ENCODE data around the gene SHF. TPM values are rescaled to one million over a fixed set of nuclear protein-coding genes. Genes with fewer than 3 reads are reported as not detected.
A peak's percentile ranks its signal among the peaks of the same experiment; 100 is the strongest.

The SHF gene
- total RNA-seq, 2 donors from 2014 or later: 2.0 to 2.8 TPM

DNA sequence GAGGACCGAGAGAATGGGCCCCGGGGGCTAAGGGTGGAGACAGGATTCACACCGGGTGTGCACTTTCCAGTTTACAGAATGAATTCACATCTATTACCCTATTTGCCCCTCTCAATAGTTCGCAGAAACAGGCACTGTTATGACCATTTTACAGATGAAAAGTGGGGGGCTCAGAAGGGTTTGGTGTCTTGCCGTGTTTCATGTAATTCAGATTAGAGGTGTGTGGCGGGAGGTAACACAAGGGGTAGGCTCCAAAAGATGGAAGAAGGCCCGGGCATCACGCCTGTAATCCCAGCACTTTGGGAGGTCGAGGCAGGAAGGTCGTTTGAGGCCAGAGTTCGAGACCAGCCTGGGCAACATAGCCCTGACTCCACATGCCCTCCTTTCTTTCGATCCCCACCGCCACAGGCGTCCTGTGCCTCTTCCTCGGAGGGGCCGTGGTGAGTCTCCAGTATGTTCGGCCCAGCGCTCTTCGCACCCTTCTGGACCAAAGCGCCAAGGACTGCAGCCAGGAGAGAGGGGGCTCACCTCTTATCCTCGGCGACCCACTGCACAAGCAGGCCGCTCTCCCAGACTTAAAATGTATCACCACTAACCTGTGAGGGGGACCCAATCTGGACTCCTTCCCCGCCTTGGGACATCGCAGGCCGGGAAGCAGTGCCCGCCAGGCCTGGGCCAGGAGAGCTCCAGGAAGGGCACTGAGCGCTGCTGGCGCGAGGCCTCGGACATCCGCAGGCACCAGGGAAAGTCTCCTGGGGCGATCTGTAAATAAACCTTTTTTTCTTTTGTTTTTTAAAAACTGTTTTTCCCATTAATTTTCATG is 70.2 kb downstream of the SHF start:
- peaks cover 13% of the 10 kb centered on the region for H3K36me3 Mint-ChIP-seq (ENCODE audit: low read depth)
- peak overlapping the region; percentile 86 for H3K4me3 Mint-ChIP-seq
- ATAC-seq: peak; percentile 16

More for the DNA sequence above, 70.2 kb downstream of the SHF start:
- H3K9me3 ChIP-seq (ENCODE audit: control insufficient read depth, low read length, poor library complexity, severe bottlenecking): no peaks in the 10 kb centered on the region
- Mint-ChIP-seq H3K4me1 (peaks cover 34% of the 10 kb centered on the region), H3K27me3 (peaks cover 87% of the 10 kb centered on the region), H3K27ac (no peak overlapping the region)
- DNase-seq: no peak

Other genes with a start within 250 kb of the SHF start
- gene TERB2, start 231.3 kb downstream of the SHF start, total RNA-seq: not detected
- gene SORD, start 164.8 kb downstream of the SHF start, total RNA-seq: 1 to 10 TPM; 2.1 to 3.7 TPM
- gene DUOX2, start 73.8 kb downstream of the SHF start, total RNA-seq: under 1 TPM in 1 of 2 donors, not detected in 1; 0.27 TPM
- gene DUOXA2, start 73.6 kb downstream of the SHF start, total RNA-seq: not detected
- gene DUOXA1, start 58.1 kb downstream of the SHF start, total RNA-seq: under 1 TPM in 1 of 2 donors, not detected in 1; 0.57 TPM
- under 1 TPM in 1 of 2 donors, not detected in 1; 0.42 TPM for gene DUOX1, start 58.0 kb downstream of the SHF start, total RNA-seq
- not detected for gene SLC28A2, start 64.3 kb upstream of the SHF start, total RNA-seq
- gene GATM, start 190.6 kb upstream of the SHF start, total RNA-seq: under 1 TPM in 1 of 2 donors, not detected in 1; 0.32 TPM